OCI-LY1 (cell line): ENCODE results near the gene FRG1.
"Not testable (repeated sequence)": the region's sequence is repeated elsewhere in the genome, so short reads cannot be mapped to it uniquely, and the experiment has no call there.

Source experiments
- H2AFZ ChIP-seq: fragments of 200-600 bp; sonication (generic), shearing (Covaris generic); 2 replicates; pipeline ENCODE4 v1.6.0; 2014; ENCODE audit warnings: antibody characterized with exemption, mild to moderate bottlenecking, low read length
- H3F3A ChIP-seq: fragments of 200-600 bp; sonication (generic), shearing (Covaris generic); 2 replicates; pipeline ENCODE4 v1.6.0; 2014; ENCODE audit warnings: mild to moderate bottlenecking, antibody characterized with exemption, low read length, moderate library complexity; ENCODE audit not compliant: insufficient read depth
- H3K27ac ChIP-seq: fragments of 200-600 bp; sonication (generic); 2 replicates; pipeline ENCODE4 v1.5.1; 2014; ENCODE audit warnings: low read length, mixed run types, mild to moderate bottlenecking, low read depth; ENCODE audit not compliant: poor library complexity, severe bottlenecking
- H3K27me3 ChIP-seq: fragments of 200-600 bp; sonication (generic); 2 replicates; pipeline ENCODE4 v1.6.0; 2014; ENCODE audit warnings: antibody characterized with exemption, mild to moderate bottlenecking, low read length, moderate library complexity; ENCODE audit not compliant: insufficient read depth
- H3K36me3 ChIP-seq: fragments of 200-600 bp; sonication (generic); 2 replicates; pipeline ENCODE4 v1.6.1; 2014; ENCODE audit warnings: mild to moderate bottlenecking, antibody characterized with exemption, low read length, moderate library complexity, mixed read lengths; ENCODE audit not compliant: insufficient read depth
- H3K4me1 ChIP-seq: fragments of 200-600 bp; sonication (generic); 2 replicates; pipeline ENCODE4 v1.5.1; 2014; ENCODE audit warnings: mild to moderate bottlenecking, low read length, moderate library complexity; ENCODE audit not compliant: insufficient read depth, severe bottlenecking
- H3K4me2 ChIP-seq: fragments of 200-600 bp; sonication (generic), shearing (Covaris generic); 2 replicates; pipeline ENCODE4 v1.6.1; 2014; ENCODE audit warnings: low read length
- H3K4me3 ChIP-seq: fragments of 200-600 bp; sonication (generic); 2 replicates; pipeline ENCODE4 v1.5.1; 2014; ENCODE audit warnings: low read length, low read depth, mild to moderate bottlenecking, mixed read lengths; ENCODE audit not compliant: poor library complexity, severe bottlenecking
- H3K79me2 ChIP-seq: fragments of 200-600 bp; shearing (Covaris generic); 2 replicates; pipeline ENCODE4 v1.6.1; 2016; ENCODE audit warnings: mixed run types, low read length, mixed read lengths; ENCODE audit not compliant: insufficient read depth
- H3K9ac ChIP-seq: fragments of 200-600 bp; sonication (generic), shearing (Covaris generic); 2 replicates; pipeline ENCODE4 v1.6.1; 2014; ENCODE audit warnings: mild to moderate bottlenecking, low read length, mixed read lengths
- H3K9me2 ChIP-seq: fragments of 200-600 bp; sonication (generic), shearing (Covaris generic); 2 replicates; pipeline ENCODE4 v1.6.1; 2014; ENCODE audit warnings: low read depth, mild to moderate bottlenecking, low read length, mixed read lengths
- H3K9me3 ChIP-seq: fragments of 200-600 bp; shearing (Covaris generic); 2 replicates; pipeline ENCODE4 v1.6.1; 2014; ENCODE audit warnings: low read length, mixed read lengths
- H4K20me1 ChIP-seq: fragments of 200-600 bp; sonication (generic), shearing (Covaris generic); 2 replicates; pipeline ENCODE4 v1.6.0; 2016; ENCODE audit warnings: mild to moderate bottlenecking, low read length; ENCODE audit not compliant: insufficient read depth
- CTCF ChIP-seq: fragments of 200-600 bp; sonication (generic), shearing (Covaris generic); IDR thresholded peaks from 2 replicates; pipeline ENCODE4 v1.5.1; 2017; ENCODE audit warnings: mild to moderate bottlenecking, antibody characterized with exemption, low read length, moderate library complexity, mixed read lengths
- EZH2 ChIP-seq: fragments of 200-600 bp; sonication (generic), shearing (Covaris generic); IDR thresholded peaks from 2 replicates; pipeline ENCODE4 v1.8.0; 2017; ENCODE audit warnings: borderline replicate concordance, mixed run types, mild to moderate bottlenecking, antibody characterized with exemption, low read length, moderate library complexity, mixed read lengths

Gene FRG1

GRCh38 chr4:189985651-189986243, 45.1 kb downstream of the FRG1 start:
- H4K20me1 ChIP-seq, H3F3A ChIP-seq, H3K79me2 ChIP-seq, H3K4me3 ChIP-seq, H2AFZ ChIP-seq, H3K9me3 ChIP-seq, H3K36me3 ChIP-seq, H3K27me3 ChIP-seq, H3K9ac ChIP-seq, H3K4me1 ChIP-seq, H3K27ac ChIP-seq, H3K9me2 ChIP-seq, H3K4me2 ChIP-seq: not testable (repeated sequence)

- no peak overlapping the region for H3K9ac ChIP-seq
- no peaks in the 10 kb centered on the region for H3F3A ChIP-seq
- no peaks in the 10 kb centered on the region for H3K27me3 ChIP-seq
- H3K4me2 ChIP-seq, result no peak overlapping the region
- no peaks in the 10 kb centered on the region for H3K9me3 ChIP-seq
- no peak overlapping the region for H3K27ac ChIP-seq
- H3K9me2 ChIP-seq, result no peaks in the 10 kb centered on the region
- no peaks in the 10 kb centered on the region for H3K79me2 ChIP-seq
- no peaks in the 10 kb centered on the region for H4K20me1 ChIP-seq
- no peak overlapping the region for H3K4me3 ChIP-seq
- no peaks in the 10 kb centered on the region for H3K4me1 ChIP-seq
- H3K36me3 ChIP-seq, result no peaks in the 10 kb centered on the region
- TF ChIP-seq CTCF, result no peak
- no peak for TF ChIP-seq EZH2
- no peak overlapping the region for H2AFZ ChIP-seq
These were observed 48.3 kb downstream of the FRG1 start for GRCh38 chr4:189988877-189989431.

GRCh38 chr4:189989941-189990340, 49.3 kb downstream of the FRG1 start:
- H3K4me3 ChIP-seq, H3K27me3 ChIP-seq, H3K79me2 ChIP-seq, H2AFZ ChIP-seq, H3K4me2 ChIP-seq, H3K4me1 ChIP-seq, H3K36me3 ChIP-seq, H4K20me1 ChIP-seq, H3K9me3 ChIP-seq, H3F3A ChIP-seq, H3K27ac ChIP-seq, H3K9ac ChIP-seq, H3K9me2 ChIP-seq: not testable (repeated sequence)
